Smooth muscle cell (in vitro differentiated cells): ENCODE data around the gene SPTB. TPM values are rescaled to one million over a fixed set of nuclear protein-coding genes. Genes with fewer than 3 reads are reported as not detected.

Experiments used
- DNase-seq: peaks from one replicate; lab custom pipeline; 2025; ENCODE audit not compliant: unreplicated experiment; lab: John Stamatoyannopoulos, UW
- H2AFZ ChIP-seq: fragments of 200-600 bp; sonication (generic); 2 replicates; pipeline ENCODE4 v1.6.0; 2016; ENCODE audit warnings: antibody characterized with exemption, low read depth, mild to moderate bottlenecking
- H3F3A ChIP-seq: fragments of 200-600 bp; sonication (generic); 2 replicates; pipeline ENCODE4 v1.6.0; 2017; ENCODE audit warnings: antibody characterized with exemption, low read depth
- H3K27ac ChIP-seq: fragments of 200-600 bp; sonication (generic); 2 replicates; pipeline ENCODE4 v1.5.1; 2016; ENCODE audit warnings: low read depth, mild to moderate bottlenecking
- H3K27me3 ChIP-seq: fragments of 200-600 bp; sonication (generic); 2 replicates; pipeline ENCODE4 v1.6.1; 2016; ENCODE audit warnings: low read depth, mild to moderate bottlenecking
- H3K36me3 ChIP-seq: fragments of 200-600 bp; sonication (generic); 2 replicates; pipeline ENCODE4 v1.5.1; 2016; ENCODE audit warnings: low read depth
- H3K4me1 ChIP-seq: fragments of 200-600 bp; sonication (generic); 2 replicates; pipeline ENCODE4 v1.5.1; 2016; ENCODE audit warnings: low read depth
- H3K4me2 ChIP-seq: fragments of 200-600 bp; sonication (generic); 2 replicates; pipeline ENCODE4 v1.6.0; 2016; ENCODE audit warnings: mild to moderate bottlenecking
- H3K4me3 ChIP-seq: fragments of 200-600 bp; sonication (generic); 2 replicates; pipeline ENCODE4 v1.5.1; 2016; ENCODE audit warnings: mild to moderate bottlenecking
- H3K79me2 ChIP-seq: fragments of 200-600 bp; sonication (generic); 2 replicates; pipeline ENCODE4 v1.6.0; 2016; ENCODE audit warnings: low read depth, mild to moderate bottlenecking
- H3K9ac ChIP-seq: fragments of 200-600 bp; sonication (generic); 2 replicates; pipeline ENCODE4 v1.6.0; 2016; ENCODE audit warnings: low read depth
- H3K9me3 ChIP-seq: fragments of 200-600 bp; sonication (generic); replicated peaks from 2 replicates; pipeline ENCODE4 v1.5.1; 2016; ENCODE audit warnings: low read depth
- H4K20me1 ChIP-seq: fragments of 200-600 bp; sonication (generic); 2 replicates; pipeline ENCODE4 v1.6.0; 2016; ENCODE audit warnings: low read depth
- CTCF ChIP-seq: fragments of 200-600 bp; sonication (generic); IDR thresholded peaks from 2 replicates; pipeline ENCODE4 v1.5.1; 2017; ENCODE audit warnings: borderline replicate concordance, mild to moderate bottlenecking, antibody characterized with exemption; ENCODE audit not compliant: insufficient read depth, poor library complexity, severe bottlenecking
- WGBS: methylation state at CpG from one replicate; pipeline ENCODE4 v1.1.7; 2016; ENCODE audit warnings: low lambda C conversion rate; 5-methylcytosine and 5-hydroxymethylcytosine counted together
- polyA plus RNA-seq: library from polyadenylated mRNA; unstranded; fragments of >200 nt; fragmentation: Nextera tagmentation; extraction: Ambion mirVana; gene quantifications from 2 replicates; pipeline ENCODE4 v1.2.1, GENCODE V29; 2016
- total RNA-seq: library from RNA; depleted of rRNA; stranded (reverse); fragments of >200 nt; gene quantifications from 2 replicates; pipeline ENCODE4 v1.2.3, GENCODE V29; 2014

The SPTB gene
- total and polyA plus RNA-seq, 2 experiments from 2014 or later = 0.25 to 3.3 TPM

DNA sequence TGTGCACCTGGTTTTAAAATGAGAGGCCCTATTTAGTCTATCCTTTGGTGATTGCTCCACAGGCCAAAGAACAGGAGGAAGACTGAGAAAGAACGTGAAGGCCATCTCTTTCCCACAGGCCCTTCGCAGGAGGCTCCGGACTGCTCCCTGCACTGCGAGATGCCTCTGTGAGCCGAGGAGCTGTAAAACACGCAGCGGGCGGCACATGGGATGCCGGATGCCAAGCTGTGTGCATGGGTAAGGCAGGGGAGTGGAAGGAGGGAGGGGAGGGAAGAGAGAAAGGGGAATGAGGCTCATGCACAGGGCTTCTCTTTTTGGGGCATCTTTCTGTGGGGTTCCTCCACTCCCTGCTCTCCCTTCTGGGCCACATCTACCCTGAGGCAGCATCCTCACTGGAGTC, 61.6 kb downstream of the SPTB start:
- no peak overlapping the region for H3K9ac ChIP-seq
- no peaks in the 10 kb centered on the region for H3K79me2 ChIP-seq
- no peak overlapping the region for H3K4me3 ChIP-seq
- no peak overlapping the region for H3K4me2 ChIP-seq
- DNase-seq = no peak
- TF ChIP-seq CTCF = no peak
- H3K9me3 ChIP-seq = no peaks in the 10 kb centered on the region
- no peak overlapping the region for H2AFZ ChIP-seq
- no peaks in the 10 kb centered on the region for H3F3A ChIP-seq
- no peak overlapping the region for H3K27ac ChIP-seq
- WGBS = 87% methylated on average over 9 of the region's 9 CpGs
- H3K4me1 ChIP-seq = no peaks in the 10 kb centered on the region
- no peaks in the 10 kb centered on the region for H3K27me3 ChIP-seq
- no peaks in the 10 kb centered on the region for H4K20me1 ChIP-seq
- H3K36me3 ChIP-seq = no peaks in the 10 kb centered on the region

- no peak for TF ChIP-seq CTCF
- 47% methylated on average over 3 of the region's 3 CpGs for WGBS
- H3K27me3 ChIP-seq = no peaks in the 10 kb centered on the region
- H2AFZ ChIP-seq = no peak overlapping the region
- no peak overlapping the region for H3K4me3 ChIP-seq
- no peak overlapping the region for H3K27ac ChIP-seq
- no peaks in the 10 kb centered on the region for H3K9me3 ChIP-seq
- no peaks in the 10 kb centered on the region for H3K36me3 ChIP-seq
- no peak overlapping the region for H3K9ac ChIP-seq
- no peak overlapping the region for H3K4me2 ChIP-seq
- no peaks in the 10 kb centered on the region for H3K4me1 ChIP-seq
- no peaks in the 10 kb centered on the region for H4K20me1 ChIP-seq
- no peaks in the 10 kb centered on the region for H3K79me2 ChIP-seq
- DNase-seq = no peak
- no peaks in the 10 kb centered on the region for H3F3A ChIP-seq
These were observed 62.1 kb downstream of the SPTB start for GRCh38 chr14:64817631-64818030.

GRCh38 chr14:64816221-64816783, 63.4 kb downstream of the SPTB start:
- Histone ChIP-seq H3K4me3 (no peak overlapping the region), H3K4me2 (no peak overlapping the region), H4K20me1 (no peaks in the 10 kb centered on the region), H3K9ac (no peak overlapping the region), H3K36me3 (no peaks in the 10 kb centered on the region), H2AFZ (no peak overlapping the region), H3K27ac (no peak overlapping the region), H3F3A (no peaks in the 10 kb centered on the region), H3K27me3 (peaks cover 3% of the 10 kb centered on the region), H3K79me2 (no peaks in the 10 kb centered on the region), H3K4me1 (no peaks in the 10 kb centered on the region), H3K9me3 (no peaks in the 10 kb centered on the region)
- no peak for TF ChIP-seq CTCF
- no peak for DNase-seq
- 91% methylated on average over 6 of the region's 6 CpGs for WGBS

DNA sequence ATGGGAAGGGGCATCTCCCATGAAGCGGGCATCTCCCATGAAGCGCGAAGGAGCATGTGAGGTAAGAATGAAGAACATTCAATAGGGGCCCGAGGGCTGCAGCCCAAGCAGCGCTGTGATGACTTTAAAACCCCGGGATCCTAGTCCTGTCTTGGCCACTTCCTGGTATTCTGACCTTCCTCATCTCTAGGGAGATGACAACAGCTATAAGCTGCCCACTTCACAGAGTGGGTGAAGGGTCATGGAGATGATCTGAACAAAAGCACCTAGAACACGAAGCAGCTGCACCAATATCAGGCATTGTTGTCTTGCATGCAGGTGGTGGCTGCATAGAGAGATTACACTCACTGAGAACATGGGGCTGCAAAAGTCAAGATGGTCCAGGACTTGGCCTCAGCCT, 64.5 kb downstream of the SPTB start:
- Histone ChIP-seq H2AFZ (no peak overlapping the region), H3K27ac (no peak overlapping the region), H3K4me2 (no peak overlapping the region), H3K79me2 (no peaks in the 10 kb centered on the region), H3K9ac (no peak overlapping the region), H3K9me3 (no peaks in the 10 kb centered on the region), H3K4me1 (no peaks in the 10 kb centered on the region), H3K36me3 (no peaks in the 10 kb centered on the region), H4K20me1 (no peaks in the 10 kb centered on the region), H3F3A (no peaks in the 10 kb centered on the region), H3K4me3 (no peak overlapping the region), H3K27me3 (peaks cover 7% of the 10 kb centered on the region)
- TF ChIP-seq CTCF = no peak
- 88% methylated on average over 6 of the region's 7 CpGs for WGBS
- no peak for DNase-seq
